HepG2 (cell line): ENCODE results near the gene GPBAR1. TPM values are rescaled to one million over a fixed set of nuclear protein-coding genes. Genes with fewer than 3 reads are reported as not detected.

Experiments
- EP300 ChIP-seq, 3 experiments: sonication (generic) in 1 of 3; formaldehyde crosslinking in 1 of 3; IDR thresholded peaks; 2 replicates each; pipeline versions ENCODE4 v1.5.1 to v1.6.1; 2011 to 2020; ENCODE audit warnings: low read depth in 2 of 3, low read length in 2 of 3, borderline replicate concordance in 1 of 3, improper control_type of control experiment in 1 of 3, mild to moderate bottlenecking in 1 of 3, missing genetic modification reagents in 1 of 3, moderate library complexity in 1 of 3
- GTF2F1 ChIP-seq: fragments of 150-350 bp; IDR thresholded peaks from 2 replicates; pipeline ENCODE4 v1.6.1; 2014; ENCODE audit warnings: low read length
- HNRNPL ChIP-seq: fragments of 200-400 bp; formaldehyde crosslinking; IDR thresholded peaks from 2 replicates; pipeline ENCODE4 v1.6.1; 2017; ENCODE audit warnings: mild to moderate bottlenecking, low read depth, low read length
- IRX3 ChIP-seq: sonication (generic); formaldehyde crosslinking; IDR thresholded peaks from 2 replicates; pipeline ENCODE4 v1.8.1; 2023; ENCODE audit warnings: mild to moderate bottlenecking, low read depth, missing genetic modification reagents, borderline replicate concordance
- KLF13 ChIP-seq: sonication (generic); formaldehyde crosslinking; IDR thresholded peaks from 2 replicates; pipeline ENCODE4 v1.4.0; 2020; ENCODE audit warnings: mild to moderate bottlenecking, missing genetic modification reagents
- MLLT10 ChIP-seq: sonication (generic); formaldehyde crosslinking; IDR thresholded peaks from 2 replicates; pipeline ENCODE4 v1.4.0; 2020; ENCODE audit warnings: missing genetic modification reagents
- NFE2 ChIP-seq: sonication (generic); formaldehyde crosslinking; IDR thresholded peaks from 2 replicates; pipeline ENCODE4 v1.4.0; 2020; ENCODE audit warnings: missing genetic modification reagents
- NKX3-1 ChIP-seq: sonication (generic); formaldehyde crosslinking; IDR thresholded peaks from 2 replicates; pipeline ENCODE4 v1.5.0; 2020; ENCODE audit warnings: missing genetic modification reagents
- PHF20 ChIP-seq: sonication (generic); formaldehyde crosslinking; IDR thresholded peaks from 2 replicates; pipeline ENCODE4 v1.5.0; 2020; ENCODE audit warnings: mild to moderate bottlenecking, missing genetic modification reagents
- SCMH1 ChIP-seq: sonication (generic); formaldehyde crosslinking; IDR thresholded peaks from 2 replicates; pipeline ENCODE4 v1.9.0; 2021; ENCODE audit warnings: missing genetic modification reagents, mild to moderate bottlenecking, borderline replicate concordance
- SMC3 ChIP-seq: IDR thresholded peaks from 2 replicates; pipeline ENCODE4 v1.6.1; 2011; ENCODE audit warnings: low read length, improper control_type of control experiment
- SMYD3 ChIP-seq: sonication (generic); formaldehyde crosslinking; IDR thresholded peaks from 2 replicates; pipeline ENCODE4 v1.8.1; 2023; ENCODE audit warnings: mild to moderate bottlenecking, missing genetic modification reagents
- TOPORS ChIP-seq: sonication (generic); formaldehyde crosslinking; IDR thresholded peaks from 2 replicates; pipeline ENCODE4 v1.8.0; 2023; ENCODE audit warnings: mild to moderate bottlenecking, missing genetic modification reagents
- TP53 ChIP-seq: sonication (generic); formaldehyde crosslinking; conservative IDR thresholded peaks from 2 replicates; pipeline ENCODE4 v1.4.0; 2020; ENCODE audit warnings: missing genetic modification reagents
- U2AF1 ChIP-seq: fragments of 200-400 bp; formaldehyde crosslinking; optimal IDR thresholded peaks from 2 replicates; pipeline ENCODE3; 2017; ENCODE audit warnings: mild to moderate bottlenecking, low read depth, low read length
- ZNF337 ChIP-seq: sonication (generic); formaldehyde crosslinking; IDR thresholded peaks from 2 replicates; pipeline ENCODE4 v1.5.1; 2020; ENCODE audit warnings: missing genetic modification reagents, low read depth, mild to moderate bottlenecking, borderline replicate concordance
- ZNF619 ChIP-seq: sonication (generic); formaldehyde crosslinking; IDR thresholded peaks from 2 replicates; pipeline ENCODE4 v1.4.0; 2020; ENCODE audit warnings: mild to moderate bottlenecking, missing genetic modification reagents
- polyA plus RNA-seq, 8 experiments: library from polyadenylated mRNA; depleted of rRNA in 3 of 8; stranded (reverse) in 7 of 8; unstranded in 1 of 8; fragments of >200 nt; fragmentation: Illumina TruSeq in 4 of 8; extraction: Trizol in 4 of 8; gene quantifications; 2 replicates each; pipeline versions ENCODE4 v1.2.1 to v1.2.3, GENCODE V29; 2011 to 2016; ENCODE audit warnings: low read depth in 4 of 8, missing spikeins in 1 of 8, mixed read lengths in 1 of 8; ENCODE audit not compliant: insufficient read depth in 1 of 8
- total RNA-seq, 5 experiments: library from RNA; depleted of rRNA; stranded (reverse); fragments of >200 nt; fragmentation: Illumina TruSeq; extraction: Trizol; gene quantifications; 2 replicates each; pipeline ENCODE4 v1.2.3, GENCODE V29; 2016; ENCODE audit warnings: low read depth in 1 of 5
- TF ChIP-seq, protein P1 (sequence below): sonication (generic); formaldehyde crosslinking; IDR thresholded peaks from 2 replicates; pipeline ENCODE4 v1.5.1; 2020; ENCODE audit warnings: missing genetic modification reagents, mild to moderate bottlenecking, borderline replicate concordance
- TF ChIP-seq, protein P2 (sequence below): sonication (generic); formaldehyde crosslinking; IDR thresholded peaks from 2 replicates; pipeline ENCODE4 v1.9.0; 2022; ENCODE audit warnings: missing genetic modification reagents, mild to moderate bottlenecking, borderline replicate concordance
- TF ChIP-seq, protein P3 (sequence below): sonication (generic); formaldehyde crosslinking; IDR thresholded peaks from 2 replicates; pipeline ENCODE4 v1.5.0; 2020; ENCODE audit warnings: missing genetic modification reagents
- TF ChIP-seq, protein P4 (sequence below): sonication (generic); formaldehyde crosslinking; IDR thresholded peaks from 2 replicates; pipeline ENCODE4 v1.4.0; 2020; ENCODE audit warnings: missing genetic modification reagents, borderline replicate concordance
- TF ChIP-seq, protein P5 (sequence below): IDR thresholded peaks from 2 replicates; pipeline ENCODE4 v1.6.1; 2016; ENCODE audit warnings: low read depth

GPBAR1 gene
- total and polyA plus RNA-seq, 2 of the 13 experiments (the other 11 are each of a cell fraction or from before 2014, with no cell fraction given): 0.05 to 0.09 TPM

DNA sequence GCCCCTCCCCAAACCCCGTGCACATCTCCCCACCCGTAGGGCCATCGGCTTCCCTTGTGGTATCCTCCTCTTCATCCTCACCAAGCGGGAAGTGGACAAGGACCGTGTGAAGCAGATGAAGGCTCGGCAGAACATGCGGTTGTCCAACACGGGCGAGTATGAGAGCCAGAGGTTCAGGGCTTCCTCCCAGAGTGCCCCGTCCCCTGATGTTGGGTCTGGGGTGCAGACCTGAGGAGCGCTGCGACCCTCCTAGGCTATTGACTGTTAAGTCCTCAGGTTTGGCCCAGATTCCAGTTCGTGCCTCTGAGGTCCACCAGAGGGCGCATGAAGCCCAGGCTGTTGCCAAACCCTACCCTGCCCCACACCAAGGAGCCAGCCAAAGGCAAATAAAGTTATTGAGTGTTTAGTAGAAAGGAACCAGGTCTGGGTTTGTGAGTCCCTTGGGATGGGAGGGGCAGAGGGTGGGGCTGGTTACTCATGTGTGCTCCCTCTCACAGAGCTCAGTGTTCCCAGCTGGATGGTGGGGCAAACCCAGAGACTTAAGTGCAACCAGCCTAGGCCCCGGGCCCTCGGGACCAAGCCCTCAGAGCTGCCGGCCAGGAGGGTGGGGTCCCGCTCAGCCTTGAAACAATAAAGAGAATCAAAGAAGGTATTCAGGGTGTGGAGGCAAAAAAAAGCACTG lies 11.9 kb downstream of the GPBAR1 start (continued):
- TF ChIP-seq, protein P1, sequence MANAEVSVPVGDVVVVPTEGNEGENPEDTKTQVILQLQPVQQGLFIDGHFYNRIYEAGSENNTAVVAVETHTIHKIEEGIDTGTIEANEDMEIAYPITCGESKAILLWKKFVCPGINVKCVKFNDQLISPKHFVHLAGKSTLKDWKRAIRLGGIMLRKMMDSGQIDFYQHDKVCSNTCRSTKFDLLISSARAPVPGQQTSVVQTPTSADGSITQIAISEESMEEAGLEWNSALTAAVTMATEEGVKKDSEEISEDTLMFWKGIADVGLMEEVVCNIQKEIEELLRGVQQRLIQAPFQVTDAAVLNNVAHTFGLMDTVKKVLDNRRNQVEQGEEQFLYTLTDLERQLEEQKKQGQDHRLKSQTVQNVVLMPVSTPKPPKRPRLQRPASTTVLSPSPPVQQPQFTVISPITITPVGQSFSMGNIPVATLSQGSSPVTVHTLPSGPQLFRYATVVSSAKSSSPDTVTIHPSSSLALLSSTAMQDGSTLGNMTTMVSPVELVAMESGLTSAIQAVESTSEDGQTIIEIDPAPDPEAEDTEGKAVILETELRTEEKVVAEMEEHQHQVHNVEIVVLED (CRISPR knock-in tag): 0 out of 2 replicates have a peak, but pooled peaks have one; percentile 59
- no peak for TF ChIP-seq IRX3
- TF ChIP-seq NKX3-1 (CRISPR knock-in tag): peak; percentile 36; the same call in 1 of the 2 replicates
- TF ChIP-seq, protein P2, sequence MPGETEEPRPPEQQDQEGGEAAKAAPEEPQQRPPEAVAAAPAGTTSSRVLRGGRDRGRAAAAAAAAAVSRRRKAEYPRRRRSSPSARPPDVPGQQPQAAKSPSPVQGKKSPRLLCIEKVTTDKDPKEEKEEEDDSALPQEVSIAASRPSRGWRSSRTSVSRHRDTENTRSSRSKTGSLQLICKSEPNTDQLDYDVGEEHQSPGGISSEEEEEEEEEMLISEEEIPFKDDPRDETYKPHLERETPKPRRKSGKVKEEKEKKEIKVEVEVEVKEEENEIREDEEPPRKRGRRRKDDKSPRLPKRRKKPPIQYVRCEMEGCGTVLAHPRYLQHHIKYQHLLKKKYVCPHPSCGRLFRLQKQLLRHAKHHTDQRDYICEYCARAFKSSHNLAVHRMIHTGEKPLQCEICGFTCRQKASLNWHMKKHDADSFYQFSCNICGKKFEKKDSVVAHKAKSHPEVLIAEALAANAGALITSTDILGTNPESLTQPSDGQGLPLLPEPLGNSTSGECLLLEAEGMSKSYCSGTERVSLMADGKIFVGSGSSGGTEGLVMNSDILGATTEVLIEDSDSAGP (CRISPR knock-in tag): peak; percentile 88
- TF ChIP-seq U2AF1: no peak
- no peak for TF ChIP-seq TOPORS
- peak; percentile 82; the same call in 1 of the 2 replicates for TF ChIP-seq ZNF337 (CRISPR knock-in tag)
- no peak for TF ChIP-seq NFE2
- TF ChIP-seq ZNF619 (CRISPR knock-in tag): no peak
- TF ChIP-seq, protein P3, sequence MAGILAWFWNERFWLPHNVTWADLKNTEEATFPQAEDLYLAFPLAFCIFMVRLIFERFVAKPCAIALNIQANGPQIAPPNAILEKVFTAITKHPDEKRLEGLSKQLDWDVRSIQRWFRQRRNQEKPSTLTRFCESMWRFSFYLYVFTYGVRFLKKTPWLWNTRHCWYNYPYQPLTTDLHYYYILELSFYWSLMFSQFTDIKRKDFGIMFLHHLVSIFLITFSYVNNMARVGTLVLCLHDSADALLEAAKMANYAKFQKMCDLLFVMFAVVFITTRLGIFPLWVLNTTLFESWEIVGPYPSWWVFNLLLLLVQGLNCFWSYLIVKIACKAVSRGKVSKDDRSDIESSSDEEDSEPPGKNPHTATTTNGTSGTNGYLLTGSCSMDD (CRISPR knock-in tag): no peak
- no peak for TF ChIP-seq SCMH1 (CRISPR knock-in tag)
- TF ChIP-seq SMYD3 (CRISPR knock-in tag): 0 out of 2 replicates have a peak, but pooled peaks have one; percentile 38
- TF ChIP-seq KLF13: no peak
- TF ChIP-seq, protein P4, sequence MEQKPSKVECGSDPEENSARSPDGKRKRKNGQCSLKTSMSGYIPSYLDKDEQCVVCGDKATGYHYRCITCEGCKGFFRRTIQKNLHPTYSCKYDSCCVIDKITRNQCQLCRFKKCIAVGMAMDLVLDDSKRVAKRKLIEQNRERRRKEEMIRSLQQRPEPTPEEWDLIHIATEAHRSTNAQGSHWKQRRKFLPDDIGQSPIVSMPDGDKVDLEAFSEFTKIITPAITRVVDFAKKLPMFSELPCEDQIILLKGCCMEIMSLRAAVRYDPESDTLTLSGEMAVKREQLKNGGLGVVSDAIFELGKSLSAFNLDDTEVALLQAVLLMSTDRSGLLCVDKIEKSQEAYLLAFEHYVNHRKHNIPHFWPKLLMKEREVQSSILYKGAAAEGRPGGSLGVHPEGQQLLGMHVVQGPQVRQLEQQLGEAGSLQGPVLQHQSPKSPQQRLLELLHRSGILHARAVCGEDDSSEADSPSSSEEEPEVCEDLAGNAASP: peak; percentile 78
- peak; percentile 96 for TF ChIP-seq SMC3
- TF ChIP-seq TP53: no peak
- no peak for TF ChIP-seq GTF2F1
- TF ChIP-seq MLLT10 (CRISPR knock-in tag): no peak
- TF ChIP-seq PHF20: peak; percentile 35; the same call in 1 of the 2 replicates
- TF ChIP-seq EP300 (IDR thresholded peaks at IDR 0.05; ENCODE audit: low read depth in 2 of 2, low read length in 2 of 2): 0 out of 4 replicates have a peak, but pooled peaks of 1 of the 2 experiments have one; percentile 21
- TF ChIP-seq EP300 (CRISPR knock-in tag; IDR thresholded peaks at IDR 0.05; ENCODE audit: borderline replicate concordance): no peak
- 0 out of 2 replicates have a peak, but pooled peaks have one; percentile 19 for TF ChIP-seq HNRNPL
- TF ChIP-seq, protein P5, sequence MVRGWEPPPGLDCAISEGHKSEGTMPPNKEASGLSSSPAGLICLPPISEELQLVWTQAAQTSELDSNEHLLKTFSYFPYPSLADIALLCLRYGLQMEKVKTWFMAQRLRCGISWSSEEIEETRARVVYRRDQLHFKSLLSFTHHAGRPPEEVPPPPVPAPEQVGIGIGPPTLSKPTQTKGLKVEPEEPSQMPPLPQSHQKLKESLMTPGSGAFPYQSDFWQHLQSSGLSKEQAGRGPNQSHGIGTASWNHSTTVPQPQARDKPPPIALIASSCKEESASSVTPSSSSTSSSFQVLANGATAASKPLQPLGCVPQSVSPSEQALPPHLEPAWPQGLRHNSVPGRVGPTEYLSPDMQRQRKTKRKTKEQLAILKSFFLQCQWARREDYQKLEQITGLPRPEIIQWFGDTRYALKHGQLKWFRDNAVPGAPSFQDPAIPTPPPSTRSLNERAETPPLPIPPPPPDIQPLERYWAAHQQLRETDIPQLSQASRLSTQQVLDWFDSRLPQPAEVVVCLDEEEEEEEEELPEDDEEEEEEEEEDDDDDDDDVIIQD (CRISPR knock-in tag): peak; percentile 79
